Esophagus muscularis mucosa (tissue), 3 donors: ENCODE data around the gene DGKB.

Source experiments
- CTCF ChIP-seq, 3 experiments: fragments of 200-600 bp in 2 of 3; fragments of 450-650 bp in 1 of 3; sonication (generic) in 2 of 3; IDR thresholded peaks; one replicate each; pipeline ENCODE4 v1.5.1; 2017 to 2019; ENCODE audit warnings: antibody characterized with exemption in 3 of 3, mild to moderate bottlenecking in 2 of 3, moderate library complexity in 1 of 3
- EP300 ChIP-seq: sonication (generic); formaldehyde crosslinking; IDR thresholded peaks from one replicate; pipeline ENCODE4 v1.6.1; 2017; ENCODE audit warnings: antibody characterized with exemption

- TF ChIP-seq CTCF (IDR thresholded peaks at IDR 0.05), result no peak
- no peak for TF ChIP-seq EP300
These were observed 526.6 kb downstream of the DGKB start for GRCh38 chr7:14375998-14376397.
